Liver (tissue), 9 donors: ENCODE data around the gene IL23A. TPM values are rescaled to one million over a fixed set of nuclear protein-coding genes. Genes with fewer than 3 reads are reported as not detected.

Experiments used
- DNase-seq: peaks from one replicate; pipeline ENCODE4 v3.0.0-alpha.2; 2017; ENCODE audit warnings: low spot score
- H3K27ac ChIP-seq, 2 donors: one replicate each; pipeline ENCODE4 v1.7.0; 2013; ENCODE audit warnings: inconsistent platforms in 2 of 2, low read length in 2 of 2, control low read depth in 1 of 2, low read depth in 1 of 2, mild to moderate bottlenecking in 1 of 2
- H3K27me3 ChIP-seq, 4 donors: one replicate each; pipeline versions ENCODE4 v1.6.1 to v1.7.0; 2013; ENCODE audit warnings: low read length in 3 of 4, inconsistent platforms in 1 of 4, mild to moderate bottlenecking in 1 of 4, moderate library complexity in 1 of 4; ENCODE audit not compliant: control insufficient read depth in 4 of 4, insufficient read depth in 4 of 4
- H3K36me3 ChIP-seq, 4 donors: one replicate each; pipeline versions ENCODE4 v1.6.1 to v1.7.0; 2013; ENCODE audit warnings: low read length in 3 of 4, mild to moderate bottlenecking in 3 of 4, low read depth in 1 of 4, moderate library complexity in 1 of 4; ENCODE audit not compliant: control insufficient read depth in 4 of 4, insufficient read depth in 3 of 4
- H3K4me1 ChIP-seq, 4 donors: one replicate each; pipeline versions ENCODE4 v1.6.1 to v1.7.0; 2013; ENCODE audit warnings: low read length in 3 of 4, mild to moderate bottlenecking in 3 of 4, moderate library complexity in 1 of 4; ENCODE audit not compliant: control insufficient read depth in 4 of 4, insufficient read depth in 4 of 4
- H3K4me3 ChIP-seq, 3 donors: one replicate each; pipeline versions ENCODE4 v1.6.1 to v1.7.0; 2013; ENCODE audit warnings: low read length in 3 of 3, control low read depth in 1 of 3, low read depth in 1 of 3, mild to moderate bottlenecking in 1 of 3
- H3K9ac ChIP-seq, 2 donors: one replicate each; pipeline ENCODE4 v1.7.0; 2013; ENCODE audit warnings: low read length in 2 of 2, mild to moderate bottlenecking in 2 of 2, moderate library complexity in 2 of 2, control low read depth in 1 of 2, low read depth in 1 of 2
- H3K9me3 ChIP-seq, 4 donors: one replicate each; pipeline versions ENCODE4 v1.6.1 to v1.7.0; 2013; ENCODE audit warnings: low read length in 3 of 4; ENCODE audit not compliant: control insufficient read depth in 4 of 4
- ATF3 ChIP-seq: IDR thresholded peaks from 2 replicates; pipeline ENCODE4 v1.6.1; 2016; ENCODE audit warnings: antibody characterized with exemption
- CTCF ChIP-seq: fragments of 150-350 bp; IDR thresholded peaks from 2 replicates; pipeline ENCODE4 v1.5.1; 2017; ENCODE audit warnings: improper control_type of control experiment, low read depth, low read length; ENCODE audit not compliant: missing input control
- EGR1 ChIP-seq, 2 donors: IDR thresholded peaks; 2 replicates each; pipeline ENCODE4 v1.6.1; 2016 to 2018; ENCODE audit warnings: antibody characterized with exemption in 2 of 2, low read depth in 2 of 2
- FOXA1 ChIP-seq: IDR thresholded peaks from 2 replicates; pipeline ENCODE4 v1.6.1; 2016; ENCODE audit warnings: antibody characterized with exemption
- GABPA ChIP-seq, 2 donors: IDR thresholded peaks in 1 of 2; conservative IDR thresholded peaks in 1 of 2; 2 replicates each; pipeline ENCODE4 v1.6.1; 2016; ENCODE audit warnings: antibody characterized with exemption in 2 of 2, mild to moderate bottlenecking in 1 of 2, moderate library complexity in 1 of 2
- HNF4G ChIP-seq: IDR thresholded peaks from 2 replicates; pipeline ENCODE4 v1.6.1; 2016; ENCODE audit warnings: antibody characterized with exemption
- JUND ChIP-seq, 2 donors: IDR thresholded peaks; 2 replicates each; pipeline ENCODE4 v1.6.1; 2016; ENCODE audit warnings: antibody characterized with exemption in 2 of 2
- MAX ChIP-seq: IDR thresholded peaks from 2 replicates; pipeline ENCODE4 v1.6.1; 2016; ENCODE audit warnings: antibody characterized with exemption
- NR2F2 ChIP-seq: IDR thresholded peaks from 2 replicates; pipeline ENCODE4 v1.6.1; 2016; ENCODE audit warnings: antibody characterized with exemption
- RAD21 ChIP-seq, 2 donors: IDR thresholded peaks; 2 replicates each; pipeline ENCODE4 v1.6.1; 2016; ENCODE audit warnings: antibody characterized with exemption in 2 of 2, mild to moderate bottlenecking in 2 of 2
- RXRA ChIP-seq, 2 donors: IDR thresholded peaks; 2 replicates each; pipeline ENCODE4 v1.6.1; 2017 to 2018; ENCODE audit warnings: antibody characterized with exemption in 2 of 2, mild to moderate bottlenecking in 1 of 2
- SP1 ChIP-seq: IDR thresholded peaks from 2 replicates; pipeline ENCODE4 v1.6.1; 2018; ENCODE audit warnings: antibody characterized with exemption, mild to moderate bottlenecking
- TAF1 ChIP-seq: conservative IDR thresholded peaks from 2 replicates; pipeline ENCODE4 v1.6.1; 2016; ENCODE audit warnings: antibody characterized with exemption, mild to moderate bottlenecking
- YY1 ChIP-seq: IDR thresholded peaks from 2 replicates; pipeline ENCODE4 v1.6.1; 2016; ENCODE audit warnings: antibody characterized with exemption, mild to moderate bottlenecking
- ZBTB33 ChIP-seq: IDR thresholded peaks from 2 replicates; pipeline ENCODE4 v1.6.1; 2016; ENCODE audit warnings: antibody characterized with exemption
- WGBS: extraction: QIAGEN DNeasy Blood & Tissue Kit; methylation state at CpG from one replicate; pipeline ENCODE4 v1.1.7; 2013; 5-methylcytosine and 5-hydroxymethylcytosine counted together
- polyA plus RNA-seq, 2 donors: library from polyadenylated mRNA; stranded (reverse) in 1 of 2; unstranded in 1 of 2; fragments of 200-250 nt in 1 of 2; fragments of >200 nt in 1 of 2; fragmentation: Nextera tagmentation in 1 of 2; extraction: Ambion mirVana in 1 of 2; gene quantifications; one replicate each; pipeline versions ENCODE4 v1.2.1 to v1.2.3, GENCODE V29; 2013 to 2015
- total RNA-seq, 2 donors: library from RNA; depleted of rRNA; stranded (reverse); fragments of >200 nt; gene quantifications; one replicate each; pipeline ENCODE4 v1.2.3, GENCODE V29; 2014
- donor health status: healthy.
- donor health status: healthy.
- donor health status: healthy.
- donor health status: healthy.
- donor health status: healthy.

IL23A gene
- total RNA-seq (under 1 TPM in 1 of 2 donors, not detected in 1; 0.25 TPM), polyA plus RNA-seq (under 1 TPM; 0.14 to 0.22 TPM)

GRCh38 chr12:56338308-56339157, at the start of gene IL23A:
Gene IL23A, plus strand, starts transcription at chr12:56338884. Its CDS starts 161 bp downstream, at chr12:56339045.
- peaks cover 0 to 5% (median 3%) of the 10 kb centered on the region in 4 donors for H3K4me1 ChIP-seq
- 65% methylated on average over 9 of the region's 9 CpGs for WGBS
- no peak within 1 kb of the TSS for H3K9ac ChIP-seq
- H3K27me3 ChIP-seq, result no peaks in the 10 kb centered on the region
- DNase-seq, result no peak
- TF ChIP-seq YY1 (no peak), CTCF (no peak), FOXA1 (no peak), EGR1 (IDR thresholded peaks at IDR 0.05; ENCODE audit: low read depth in 2 of 2) (no peak), TAF1 (no peak), RAD21 (IDR thresholded peaks at IDR 0.05) (no peak), ATF3 (no peak), SP1 (no peak), MAX (no peak), HNF4G (no peak), RXRA (IDR thresholded peaks at IDR 0.05) (no peak), JUND (IDR thresholded peaks at IDR 0.05) (no peak), ZBTB33 (no peak)
- peaks cover 2 to 18% (median 12%) of the 10 kb centered on the region in 4 donors for H3K36me3 ChIP-seq
- H3K4me3 ChIP-seq, result no peak within 1 kb of the TSS
- H3K9me3 ChIP-seq, result no peaks in the 10 kb centered on the region
- H3K27ac ChIP-seq, result no peak within 1 kb of the TSS

- no peak for TF ChIP-seq GABPA (IDR thresholded peaks at IDR 0.05 in 1 of 2, conservative IDR thresholded peaks at IDR 0.05 in 1 of 2)
- no peak for TF ChIP-seq RAD21 (IDR thresholded peaks at IDR 0.05)
- no peak for TF ChIP-seq HNF4G
- no peak for TF ChIP-seq NR2F2
- peak in 1 of 2 donors; percentile 6 for TF ChIP-seq RXRA (IDR thresholded peaks at IDR 0.05)
- no peak for TF ChIP-seq YY1
- no peak for TF ChIP-seq SP1
- peak overlapping the region in 1 of 2 donors; percentile 31 for H3K9ac ChIP-seq
- H3K27me3 ChIP-seq, result no peaks in the 10 kb centered on the region
- DNase-seq, result no peak
- peaks cover 0 to 14% (median 6%) of the 10 kb centered on the region in 4 donors for H3K36me3 ChIP-seq
- 52% methylated on average over 5 of the region's 5 CpGs for WGBS
- H3K4me3 ChIP-seq, result no peak overlapping the region
- no peaks in the 10 kb centered on the region for H3K9me3 ChIP-seq
- peaks cover 15 to 40% (median 32%) of the 10 kb centered on the region in 4 donors for H3K4me1 ChIP-seq
- H3K27ac ChIP-seq, result no peak overlapping the region
Observed at GRCh38 chr12:56293795-56294194, 44.9 kb upstream of the IL23A start.
